Type B pancreatic cell (in vitro differentiated cells): ENCODE measurements around the gene SLC4A7. TPM values are rescaled to one million over a fixed set of nuclear protein-coding genes. Genes with fewer than 3 reads are reported as not detected.

ENCODE experiments used
- DNase-seq: peaks from one replicate; pipeline ENCODE4 v3.0.0; 2021; ENCODE audit warnings: mixed read lengths; ENCODE audit not compliant: unreplicated experiment; ENCODE audit errors: extremely low spot score
- H3K27ac Mint-ChIP-seq: 2 replicates; pipeline ENCODE4 v1.8.0; 2021; ENCODE audit warnings: mild to moderate bottlenecking, mixed read lengths
- H3K27me3 Mint-ChIP-seq: 2 replicates; pipeline ENCODE4 v1.8.0; 2021; ENCODE audit warnings: mixed read lengths
- H3K36me3 Mint-ChIP-seq: 2 replicates; pipeline ENCODE4 v1.8.0; 2021; ENCODE audit warnings: mixed read lengths
- H3K4me1 Mint-ChIP-seq: one replicate; pipeline ENCODE4 v1.8.0; 2021; ENCODE audit warnings: mixed read lengths; ENCODE audit not compliant: unreplicated experiment
- H3K4me3 Mint-ChIP-seq: 2 replicates; pipeline ENCODE4 v1.8.0; 2021; ENCODE audit warnings: mild to moderate bottlenecking, mixed read lengths
- H3K9me3 Mint-ChIP-seq: 2 replicates; pipeline ENCODE4 v1.8.0; 2021; ENCODE audit warnings: mixed read lengths
- total RNA-seq: library from RNA; stranded (reverse); gene quantifications from 2 replicates; pipeline ENCODE4 v1.2.1, GENCODE V29; 2021; ENCODE audit warnings: low replicate concordance
- TF ChIP-seq, protein P1 (sequence below): fragments of 200-600 bp; sonication (generic); conservative IDR thresholded peaks from 2 replicates; pipeline ENCODE4 v1.5.0; 2021; ENCODE audit warnings: antibody characterized with exemption, mild to moderate bottlenecking

The SLC4A7 gene
- total RNA-seq, 1 donor from 2014 or later: 51.8 TPM

DNA sequence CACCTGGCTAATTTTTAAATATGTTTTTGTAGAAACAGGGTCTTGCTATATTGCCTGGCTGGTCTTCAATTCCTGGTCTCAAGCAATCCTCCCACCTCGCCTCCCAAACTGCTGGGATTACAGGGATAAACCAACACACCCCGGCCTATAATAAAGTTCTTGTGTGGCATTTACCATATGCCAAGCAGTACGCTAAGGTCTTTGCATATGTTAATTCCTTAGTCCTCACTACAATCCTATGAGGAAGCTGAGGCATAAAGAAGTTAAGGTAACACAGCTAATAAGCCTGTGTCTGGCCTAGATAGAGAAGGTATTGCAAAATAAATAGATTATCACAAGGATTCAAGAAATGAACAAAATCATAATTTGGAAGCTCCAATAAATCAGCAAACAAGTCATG, 17.6 kb upstream of the SLC4A7 start:
- TF ChIP-seq, protein P1, sequence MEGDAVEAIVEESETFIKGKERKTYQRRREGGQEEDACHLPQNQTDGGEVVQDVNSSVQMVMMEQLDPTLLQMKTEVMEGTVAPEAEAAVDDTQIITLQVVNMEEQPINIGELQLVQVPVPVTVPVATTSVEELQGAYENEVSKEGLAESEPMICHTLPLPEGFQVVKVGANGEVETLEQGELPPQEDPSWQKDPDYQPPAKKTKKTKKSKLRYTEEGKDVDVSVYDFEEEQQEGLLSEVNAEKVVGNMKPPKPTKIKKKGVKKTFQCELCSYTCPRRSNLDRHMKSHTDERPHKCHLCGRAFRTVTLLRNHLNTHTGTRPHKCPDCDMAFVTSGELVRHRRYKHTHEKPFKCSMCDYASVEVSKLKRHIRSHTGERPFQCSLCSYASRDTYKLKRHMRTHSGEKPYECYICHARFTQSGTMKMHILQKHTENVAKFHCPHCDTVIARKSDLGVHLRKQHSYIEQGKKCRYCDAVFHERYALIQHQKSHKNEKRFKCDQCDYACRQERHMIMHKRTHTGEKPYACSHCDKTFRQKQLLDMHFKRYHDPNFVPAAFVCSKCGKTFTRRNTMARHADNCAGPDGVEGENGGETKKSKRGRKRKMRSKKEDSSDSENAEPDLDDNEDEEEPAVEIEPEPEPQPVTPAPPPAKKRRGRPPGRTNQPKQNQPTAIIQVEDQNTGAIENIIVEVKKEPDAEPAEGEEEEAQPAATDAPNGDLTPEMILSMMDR: no peak
- no peak overlapping the region for H3K27ac Mint-ChIP-seq

DNA sequence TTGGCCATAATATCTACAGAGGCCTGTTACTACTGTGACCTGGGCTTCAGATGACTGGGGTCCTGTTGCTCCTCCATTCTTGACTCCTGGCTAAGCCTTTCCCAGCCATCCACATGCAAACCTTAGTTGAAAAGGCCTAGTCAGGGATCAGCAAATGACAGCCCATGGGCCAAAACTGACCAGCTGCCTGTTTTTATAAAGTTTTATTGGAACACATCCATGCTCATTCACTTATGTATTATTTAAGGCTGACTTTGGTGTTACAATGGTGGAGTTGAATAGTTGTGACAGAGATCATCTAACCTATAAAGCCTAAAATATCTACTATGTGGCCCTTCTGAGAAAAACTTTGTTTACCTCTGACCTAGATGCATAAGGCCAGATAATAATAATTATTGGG, 16.8 kb upstream of the SLC4A7 start:
- H3K9me3 Mint-ChIP-seq: no peaks in the 10 kb centered on the region
- TF ChIP-seq, protein P1: no peak
- DNase-seq: no peak

More for the DNA sequence above, 17.6 kb upstream of the SLC4A7 start:
- H3K27me3 Mint-ChIP-seq: no peaks in the 10 kb centered on the region
- H3K36me3 Mint-ChIP-seq: no peaks in the 10 kb centered on the region
- peaks cover 4% of the 10 kb centered on the region for H3K4me1 Mint-ChIP-seq
- no peaks in the 10 kb centered on the region for H3K9me3 Mint-ChIP-seq
- H3K4me3 Mint-ChIP-seq: no peak overlapping the region
- no peak for DNase-seq

DNA sequence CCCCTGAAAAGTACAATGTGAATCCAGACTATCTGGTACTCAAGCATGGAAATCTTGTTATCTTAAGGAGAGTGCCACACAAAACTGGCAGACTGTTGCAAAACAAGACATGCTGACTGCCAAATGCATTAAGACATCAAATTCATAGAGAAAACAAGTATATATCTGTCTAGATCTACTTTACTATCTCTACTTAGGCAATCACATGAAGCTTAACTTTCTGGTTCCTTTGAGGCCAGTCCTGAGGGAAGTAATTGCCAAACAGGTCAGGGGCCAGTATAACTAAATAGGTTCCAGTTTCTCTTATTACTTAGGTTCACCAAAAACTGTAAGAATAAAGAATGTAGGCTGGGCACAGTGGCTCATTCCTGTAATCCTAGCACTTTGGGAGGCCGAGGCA, 15.9 kb upstream of the SLC4A7 start:
- Mint-ChIP-seq H3K4me3 (no peak overlapping the region), H3K9me3 (no peaks in the 10 kb centered on the region), H3K27ac (no peak overlapping the region), H3K4me1 (peaks cover 4% of the 10 kb centered on the region), H3K27me3 (no peaks in the 10 kb centered on the region), H3K36me3 (no peaks in the 10 kb centered on the region)
- TF ChIP-seq, protein P1: no peak
- no peak for DNase-seq

More for the DNA sequence above, 16.8 kb upstream of the SLC4A7 start:
- Mint-ChIP-seq H3K4me3 (no peak overlapping the region), H3K27ac (no peak overlapping the region), H3K4me1 (peaks cover 4% of the 10 kb centered on the region), H3K27me3 (no peaks in the 10 kb centered on the region), H3K36me3 (no peaks in the 10 kb centered on the region)

DNA sequence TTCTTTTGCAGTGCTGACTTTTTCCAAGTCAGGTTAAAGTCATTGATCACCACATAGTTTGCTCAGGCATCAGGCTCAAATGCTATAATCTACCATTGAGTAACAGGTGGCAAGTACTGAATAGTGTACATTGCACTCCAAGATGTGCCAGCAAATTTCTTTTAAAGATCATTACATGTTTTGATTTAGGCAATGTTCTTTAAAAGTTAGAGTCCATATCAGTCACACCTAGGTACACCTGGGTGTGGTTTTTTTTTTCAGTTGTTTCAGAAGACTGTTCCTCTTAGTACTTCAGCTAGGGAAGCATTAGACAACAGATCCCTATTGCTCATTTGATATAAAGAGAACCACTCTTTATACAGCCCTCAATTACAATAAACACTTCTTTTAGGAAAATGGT, 10.6 kb upstream of the SLC4A7 start:
- H3K4me1 Mint-ChIP-seq: no peaks in the 10 kb centered on the region
- H3K27ac Mint-ChIP-seq: no peak overlapping the region
- TF ChIP-seq, protein P1: no peak
- no peak overlapping the region for H3K4me3 Mint-ChIP-seq
- no peaks in the 10 kb centered on the region for H3K36me3 Mint-ChIP-seq
- H3K27me3 Mint-ChIP-seq: no peaks in the 10 kb centered on the region
- no peak for DNase-seq
- H3K9me3 Mint-ChIP-seq: no peaks in the 10 kb centered on the region

DNA sequence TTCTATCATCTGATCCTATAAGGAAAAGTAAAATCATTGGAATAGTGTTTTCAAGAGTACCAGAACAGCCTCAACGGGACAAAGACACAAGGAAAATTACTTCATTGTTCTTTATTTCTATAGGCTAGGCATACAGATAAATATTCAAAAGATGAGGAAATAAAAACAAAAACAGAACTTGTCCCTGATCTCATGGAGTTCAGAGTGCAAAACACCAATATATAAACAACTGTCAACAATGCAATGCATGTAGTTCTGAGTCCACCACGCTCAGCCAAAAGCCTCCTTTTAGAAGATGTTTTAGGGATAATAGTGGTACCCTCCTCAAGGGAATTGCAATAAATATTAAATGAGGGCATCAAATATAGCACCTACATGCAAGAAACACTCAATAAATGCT, 4.6 kb upstream of the SLC4A7 start:
- DNase-seq: no peak
- no peak overlapping the region for H3K27ac Mint-ChIP-seq
- no peaks in the 10 kb centered on the region for H3K4me1 Mint-ChIP-seq
- no peaks in the 10 kb centered on the region for H3K36me3 Mint-ChIP-seq
- H3K4me3 Mint-ChIP-seq: no peak overlapping the region
- TF ChIP-seq, protein P1: no peak
- H3K9me3 Mint-ChIP-seq: no peaks in the 10 kb centered on the region
- no peaks in the 10 kb centered on the region for H3K27me3 Mint-ChIP-seq

DNA sequence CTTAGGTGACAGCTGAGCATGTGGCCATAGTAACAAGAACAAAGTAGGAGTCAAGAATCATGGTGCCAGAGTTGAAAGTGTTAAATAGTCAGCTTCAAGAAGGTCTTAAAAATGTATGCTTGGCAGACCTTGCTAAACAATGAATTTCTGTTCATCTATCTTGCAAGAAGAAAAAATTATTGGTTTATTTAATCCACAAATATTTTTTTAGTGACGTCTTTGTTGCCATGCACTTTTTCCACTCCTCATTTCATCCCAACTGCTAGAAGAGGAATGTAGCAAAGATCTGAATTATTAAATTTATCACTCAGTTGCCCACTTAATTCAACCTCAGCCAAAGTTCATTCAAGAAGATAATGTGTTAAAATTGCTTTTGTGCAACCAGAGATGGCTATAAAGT, 3.2 kb upstream of the SLC4A7 start:
- Mint-ChIP-seq H3K4me1 (peaks cover 7% of the 10 kb centered on the region), H3K4me3 (no peak overlapping the region), H3K27ac (no peak overlapping the region), H3K9me3 (no peaks in the 10 kb centered on the region), H3K27me3 (no peaks in the 10 kb centered on the region), H3K36me3 (peaks cover 5% of the 10 kb centered on the region)
- TF ChIP-seq, protein P1: no peak
- DNase-seq: no peak
